Progenitor cell of endocrine pancreas (in vitro differentiated cells): ENCODE data around the gene PDE4A. TPM values are rescaled to one million over a fixed set of nuclear protein-coding genes. Genes with fewer than 3 reads are reported as not detected.

Source experiments
- DNase-seq: peaks from one replicate; pipeline ENCODE4 v3.0.0; 2021; ENCODE audit warnings: low spot score; ENCODE audit not compliant: unreplicated experiment
- H3K27ac Mint-ChIP-seq: 2 replicates; pipeline ENCODE4 v1.8.0; 2021; ENCODE audit warnings: mild to moderate bottlenecking, moderate library complexity, mixed read lengths
- H3K27me3 Mint-ChIP-seq: 2 replicates; pipeline ENCODE4 v1.8.0; 2021; ENCODE audit warnings: mixed read lengths
- H3K36me3 Mint-ChIP-seq: 2 replicates; pipeline ENCODE4 v1.8.0; 2022; ENCODE audit warnings: mixed read lengths; ENCODE audit not compliant: insufficient read depth
- H3K4me1 Mint-ChIP-seq: 2 replicates; pipeline ENCODE4 v1.8.0; 2021; ENCODE audit warnings: low read depth, mixed read lengths
- H3K4me3 Mint-ChIP-seq: 2 replicates; pipeline ENCODE4 v1.8.0; 2021; ENCODE audit warnings: low read depth, mild to moderate bottlenecking, moderate library complexity, mixed read lengths
- H3K9me3 Mint-ChIP-seq: 2 replicates; pipeline ENCODE4 v1.8.0; 2021; ENCODE audit warnings: low read depth, mixed read lengths
- CTCF ChIP-seq: fragments of 200-600 bp; sonication (generic); IDR thresholded peaks from one replicate; pipeline ENCODE4 v1.5.0; 2021; ENCODE audit warnings: antibody characterized with exemption, mild to moderate bottlenecking; ENCODE audit not compliant: unreplicated experiment
- total RNA-seq: library from RNA; stranded (reverse); gene quantifications from 2 replicates; pipeline ENCODE4 v1.2.1, GENCODE V29; 2021

PDE4A gene
- total RNA-seq, 1 donor from 2014 or later = 0.72 TPM

GRCh38 chr19:10432736-10433130 lies 12.4 kb downstream of the PDE4A start:
- no peak for TF ChIP-seq CTCF
- no peaks in the 10 kb centered on the region for H3K4me1 Mint-ChIP-seq
- DNase-seq = no peak
- no peak overlapping the region for H3K4me3 Mint-ChIP-seq
- H3K9me3 Mint-ChIP-seq = no peaks in the 10 kb centered on the region
- no peaks in the 10 kb centered on the region for H3K36me3 Mint-ChIP-seq
- H3K27me3 Mint-ChIP-seq = peaks cover 57% of the 10 kb centered on the region
- H3K27ac Mint-ChIP-seq = no peak overlapping the region

- Mint-ChIP-seq H3K36me3 (no peaks in the 10 kb centered on the region), H3K4me3 (no peak overlapping the region), H3K4me1 (no peaks in the 10 kb centered on the region), H3K9me3 (no peaks in the 10 kb centered on the region), H3K27ac (no peak overlapping the region), H3K27me3 (peaks cover 53% of the 10 kb centered on the region)
- no peak for TF ChIP-seq CTCF
- no peak for DNase-seq
Measured at GRCh38 chr19:10433131-10433536, 12.8 kb downstream of the PDE4A start.

GRCh38 chr19:10439588-10439987 lies 19.2 kb downstream of the PDE4A start:
- Mint-ChIP-seq H3K4me3 (no peak overlapping the region), H3K27me3 (peaks cover 12% of the 10 kb centered on the region), H3K36me3 (no peaks in the 10 kb centered on the region), H3K9me3 (no peaks in the 10 kb centered on the region), H3K27ac (no peak overlapping the region), H3K4me1 (no peaks in the 10 kb centered on the region)
- DNase-seq = no peak
- no peak for TF ChIP-seq CTCF

- peaks cover 9% of the 10 kb centered on the region for H3K27me3 Mint-ChIP-seq
Measured at GRCh38 chr19:10442698-10443097, 22.4 kb downstream of the PDE4A start.

GRCh38 chr19:10449037-10449436 lies 28.7 kb downstream of the PDE4A start:
- Mint-ChIP-seq H3K36me3 (no peaks in the 10 kb centered on the region), H3K4me3 (no peak overlapping the region), H3K4me1 (no peaks in the 10 kb centered on the region), H3K27ac (no peak overlapping the region), H3K9me3 (no peaks in the 10 kb centered on the region), H3K27me3 (peaks cover 27% of the 10 kb centered on the region)
- no peak for DNase-seq
- TF ChIP-seq CTCF = no peak

More at GRCh38 chr19:10442698-10443097, 22.4 kb downstream of the PDE4A start:
- Mint-ChIP-seq H3K9me3 (no peaks in the 10 kb centered on the region), H3K4me3 (no peak overlapping the region), H3K36me3 (no peaks in the 10 kb centered on the region), H3K4me1 (no peaks in the 10 kb centered on the region), H3K27ac (no peak overlapping the region)
- TF ChIP-seq CTCF = no peak
- DNase-seq = no peak
